Fibroblast of pulmonary artery (primary cell): Measurements from ENCODE around the gene FAF1.

Experiments
- DNase-seq: peaks from one replicate; pipeline ENCODE4 v3.0.0-alpha.2; 2010; ENCODE audit warnings: low read depth
- H3K4me3 ChIP-seq: replicated peaks from 2 replicates; pipeline ENCODE4 v1.5.1; 2011; ENCODE audit warnings: low read depth, mild to moderate bottlenecking, control low read depth, low read length, moderate library complexity
- TF ChIP-seq, protein P1 (sequence below): IDR thresholded peaks from 2 replicates; pipeline ENCODE4 v1.5.1; 2011; ENCODE audit warnings: mild to moderate bottlenecking, control low read depth, low read length, inconsistent platforms; ENCODE audit errors: missing control alignments

The FAF1 gene

DNA sequence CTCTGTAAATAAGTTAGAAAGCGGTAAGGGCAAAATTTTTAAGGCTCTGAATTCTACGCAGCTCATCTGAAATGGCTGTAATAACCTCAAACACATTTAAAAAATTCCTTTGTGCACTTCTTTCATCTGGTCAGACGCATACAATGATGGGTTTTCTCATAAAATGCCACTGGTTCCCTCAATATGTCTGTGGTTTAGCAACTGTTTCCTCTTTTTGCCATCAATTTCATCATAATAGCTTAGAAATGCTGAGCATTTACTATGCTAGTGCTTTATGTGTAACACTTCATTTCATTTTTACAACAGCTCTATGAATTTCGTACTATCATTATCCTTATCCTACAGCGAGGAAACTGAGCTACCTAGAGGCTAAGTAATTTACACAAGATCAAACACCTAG is 501.6 kb downstream of the FAF1 start:
- TF ChIP-seq, protein P1, sequence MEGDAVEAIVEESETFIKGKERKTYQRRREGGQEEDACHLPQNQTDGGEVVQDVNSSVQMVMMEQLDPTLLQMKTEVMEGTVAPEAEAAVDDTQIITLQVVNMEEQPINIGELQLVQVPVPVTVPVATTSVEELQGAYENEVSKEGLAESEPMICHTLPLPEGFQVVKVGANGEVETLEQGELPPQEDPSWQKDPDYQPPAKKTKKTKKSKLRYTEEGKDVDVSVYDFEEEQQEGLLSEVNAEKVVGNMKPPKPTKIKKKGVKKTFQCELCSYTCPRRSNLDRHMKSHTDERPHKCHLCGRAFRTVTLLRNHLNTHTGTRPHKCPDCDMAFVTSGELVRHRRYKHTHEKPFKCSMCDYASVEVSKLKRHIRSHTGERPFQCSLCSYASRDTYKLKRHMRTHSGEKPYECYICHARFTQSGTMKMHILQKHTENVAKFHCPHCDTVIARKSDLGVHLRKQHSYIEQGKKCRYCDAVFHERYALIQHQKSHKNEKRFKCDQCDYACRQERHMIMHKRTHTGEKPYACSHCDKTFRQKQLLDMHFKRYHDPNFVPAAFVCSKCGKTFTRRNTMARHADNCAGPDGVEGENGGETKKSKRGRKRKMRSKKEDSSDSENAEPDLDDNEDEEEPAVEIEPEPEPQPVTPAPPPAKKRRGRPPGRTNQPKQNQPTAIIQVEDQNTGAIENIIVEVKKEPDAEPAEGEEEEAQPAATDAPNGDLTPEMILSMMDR = no peak
- DNase-seq = no peak

DNA sequence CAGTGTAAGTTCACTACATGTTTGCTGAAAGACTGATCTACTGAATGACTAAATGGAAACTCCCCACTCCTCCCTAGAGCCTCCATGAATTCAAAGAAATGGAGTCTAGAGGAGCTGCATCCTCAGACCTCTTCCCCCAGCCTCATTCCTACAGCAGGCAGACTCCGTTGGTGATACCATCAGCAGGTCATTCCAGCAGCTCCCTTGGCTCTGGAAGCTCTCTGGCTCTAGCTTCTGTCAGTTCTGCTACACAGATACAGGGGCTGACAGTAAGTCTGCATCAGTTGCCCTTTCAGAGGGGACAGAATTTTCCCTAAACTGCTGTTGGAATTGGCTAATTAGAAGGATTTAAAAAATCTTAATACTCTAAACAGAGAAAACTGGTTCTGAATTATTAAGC is 505.2 kb downstream of the FAF1 start:
- no peak for DNase-seq
- TF ChIP-seq, protein P1 = no peak

More for the DNA sequence above, 501.6 kb downstream of the FAF1 start:
- no peak overlapping the region for H3K4me3 ChIP-seq

DNA sequence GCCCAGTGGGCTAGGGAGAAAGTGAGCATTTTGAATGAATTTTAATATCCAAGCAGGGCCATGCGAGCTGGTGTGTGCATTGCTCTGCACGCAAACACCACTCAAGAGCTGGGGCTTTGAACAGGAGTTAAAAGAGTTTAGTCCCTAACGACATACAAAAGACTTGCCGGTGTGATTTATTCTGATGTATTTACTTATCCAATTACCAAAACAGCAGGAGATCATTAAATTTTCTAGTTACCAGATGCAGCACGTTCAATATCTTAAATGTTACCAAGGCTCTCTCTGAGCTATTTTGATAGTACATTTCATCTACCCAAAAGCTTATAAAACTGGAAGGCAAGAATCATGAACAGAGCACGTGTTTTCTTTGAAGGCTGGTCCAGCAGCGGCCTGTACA is 506.8 kb downstream of the FAF1 start:
- TF ChIP-seq, protein P1 = no peak
- no peak for DNase-seq
- H3K4me3 ChIP-seq = no peak overlapping the region

More for the DNA sequence above, 505.2 kb downstream of the FAF1 start:
- no peak overlapping the region for H3K4me3 ChIP-seq

DNA sequence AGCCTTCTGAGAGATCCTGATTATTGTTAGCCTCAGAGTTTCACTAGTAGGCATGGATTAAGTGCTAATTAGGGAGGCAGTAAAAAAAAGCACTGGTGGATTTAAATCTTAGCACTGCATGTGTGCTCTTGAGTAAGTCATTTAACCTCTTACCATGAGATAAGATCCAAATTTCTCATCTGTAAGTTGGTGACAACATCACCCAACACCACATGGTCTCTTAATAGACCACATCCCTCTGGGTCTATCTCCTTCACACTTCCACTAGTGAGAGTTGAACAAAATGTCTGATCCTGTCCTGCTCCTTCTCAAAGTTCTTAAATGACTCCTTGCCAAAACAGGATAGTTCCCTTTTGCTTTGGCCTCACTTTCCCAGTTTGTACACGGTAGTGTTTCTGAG is 507.4 kb downstream of the FAF1 start:
- TF ChIP-seq, protein P1 = no peak
- DNase-seq = no peak
- no peak overlapping the region for H3K4me3 ChIP-seq

DNA sequence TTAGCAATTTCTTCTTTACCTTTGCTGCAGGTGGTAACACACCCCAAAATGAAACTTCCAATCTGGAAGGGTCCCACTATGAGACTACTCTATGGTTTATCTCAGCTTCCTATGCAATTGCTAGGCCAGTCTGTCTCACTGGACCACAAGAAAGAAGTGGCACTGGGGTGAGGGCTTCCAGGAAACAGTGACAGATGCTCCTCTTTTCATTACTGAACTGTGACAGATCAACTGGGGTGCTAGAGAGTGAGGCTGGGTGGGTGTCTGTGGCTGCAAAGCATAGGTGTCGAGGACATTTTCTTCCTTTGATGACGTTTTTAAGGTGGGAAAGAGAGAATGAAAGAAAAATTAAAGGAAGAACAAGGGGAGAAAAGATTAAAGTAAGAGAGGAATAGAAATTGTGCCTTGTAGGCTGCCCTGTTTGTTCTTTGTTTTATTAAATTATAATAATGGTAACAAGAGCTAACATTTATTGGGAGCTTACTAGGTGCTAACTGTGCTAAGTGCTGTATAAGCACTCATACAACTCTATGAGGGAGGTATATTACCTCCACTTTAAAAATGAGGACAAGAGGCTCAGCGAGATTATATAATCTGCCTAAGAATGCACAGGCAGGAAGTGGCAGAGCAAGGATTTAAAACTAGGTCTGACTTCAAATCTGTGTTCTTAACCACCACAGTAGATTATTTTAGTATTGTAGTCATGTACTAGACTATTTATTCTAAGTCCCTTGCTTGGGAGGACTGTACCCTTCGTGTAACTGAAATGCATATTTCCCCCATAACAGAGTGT is 509.0 kb downstream of the FAF1 start:
- TF ChIP-seq, protein P1 = no peak
- H3K4me3 ChIP-seq = no peak overlapping the region
- DNase-seq = no peak

DNA sequence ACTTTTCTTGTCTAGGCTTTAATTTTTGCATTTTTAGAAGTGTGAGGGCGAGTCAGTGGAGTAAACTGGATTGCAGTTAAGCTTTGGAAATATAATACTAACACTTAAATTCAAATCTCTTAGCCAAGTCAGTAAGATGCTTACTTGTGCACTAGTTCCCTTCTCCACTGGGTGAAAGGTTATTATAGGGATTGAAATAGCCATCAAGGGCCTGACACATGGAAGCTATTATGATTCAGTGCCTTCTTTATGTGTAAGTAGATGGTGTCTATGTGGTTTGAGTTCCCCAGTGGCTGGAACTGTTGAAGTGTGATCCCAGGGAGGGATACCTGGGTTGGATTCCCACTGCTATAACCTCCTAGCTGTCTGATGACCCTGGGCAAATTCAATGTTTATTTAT is 512.1 kb downstream of the FAF1 start:
- no peak overlapping the region for H3K4me3 ChIP-seq
- TF ChIP-seq, protein P1 = no peak
- no peak for DNase-seq

DNA sequence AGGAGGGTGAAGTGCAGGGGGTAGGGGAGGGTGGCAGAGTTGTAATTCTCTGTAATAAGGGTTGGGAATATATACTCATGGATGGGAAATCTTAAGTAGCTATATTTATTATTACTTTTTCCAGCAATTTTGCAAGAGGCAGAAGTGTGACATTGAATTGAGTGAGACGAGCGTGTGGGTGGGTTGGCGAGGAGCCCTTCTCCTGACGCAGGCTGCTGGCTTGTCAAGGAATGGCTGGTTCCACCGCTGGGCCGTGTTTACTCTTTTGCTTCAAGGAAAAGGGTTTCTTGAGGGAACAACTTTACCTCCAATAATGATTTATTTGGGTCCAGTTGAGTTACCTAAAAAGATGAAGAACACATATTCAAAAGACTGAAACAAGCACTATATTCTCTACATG is 518.9 kb downstream of the FAF1 start:
- H3K4me3 ChIP-seq = no peak overlapping the region
- no peak for DNase-seq
- TF ChIP-seq, protein P1 = no peak
